ENCODE data around the gene NAV3.
A peak's percentile ranks its signal among the peaks of the same experiment; 100 is the strongest.
"Not testable (repeated sequence)": the region's sequence is repeated elsewhere in the genome, so short reads cannot be mapped to it uniquely, and the experiment has no call there.

The NAV3 gene

GRCh38 chr12:78198896-78199295 is 368.2 kb downstream of the NAV3 start:
- DNase-seq, result no peak

GRCh38 chr12:78199926-78200325 is 369.2 kb downstream of the NAV3 start:
- no peak for DNase-seq

GRCh38 chr12:78204926-78205325 is 374.2 kb downstream of the NAV3 start:
- peak; percentile 59 for DNase-seq

- DNase-seq, result peak; percentile 67
These were observed 377.4 kb downstream of the NAV3 start for GRCh38 chr12:78208092-78208491.

GRCh38 chr12:78209846-78210505 is 379.3 kb downstream of the NAV3 start:
- peak; percentile 37 for DNase-seq

- no peak for DNase-seq
These were observed 379.8 kb downstream of the NAV3 start for GRCh38 chr12:78210506-78210860.

GRCh38 chr12:78210894-78211302 is 380.2 kb downstream of the NAV3 start:
- DNase-seq, result peak; percentile 73

- DNase-seq, result no peak
These were observed 390.1 kb downstream of the NAV3 start for GRCh38 chr12:78220811-78221210.

GRCh38 chr12:78224154-78224553 is 393.5 kb downstream of the NAV3 start:
- DNase-seq, result no peak

GRCh38 chr12:78226763-78227162 is 396.1 kb downstream of the NAV3 start:
- DNase-seq, result no peak

- peak; percentile 37 for DNase-seq
These were observed 399.0 kb downstream of the NAV3 start for GRCh38 chr12:78229591-78230101.

GRCh38 chr12:78232756-78233155 is 402.1 kb downstream of the NAV3 start:
- no peak for DNase-seq

GRCh38 chr12:78236264-78236663 is 405.6 kb downstream of the NAV3 start:
- no peak for DNase-seq

GRCh38 chr12:78239544-78239943 is 408.9 kb downstream of the NAV3 start:
- no peak for DNase-seq

- DNase-seq, result no peak
These were observed 410.1 kb downstream of the NAV3 start for GRCh38 chr12:78240827-78241226.

- DNase-seq, result no peak
These were observed 410.8 kb downstream of the NAV3 start for GRCh38 chr12:78241446-78241845.

GRCh38 chr12:78244916-78245507 is 414.3 kb downstream of the NAV3 start:
- DNase-seq, result no peak

GRCh38 chr12:78248321-78248720 is 417.6 kb downstream of the NAV3 start:
- DNase-seq, result no peak

GRCh38 chr12:78249578-78249977 is 418.9 kb downstream of the NAV3 start:
- no peak for DNase-seq

GRCh38 chr12:78257662-78258061 is 427.0 kb downstream of the NAV3 start:
- DNase-seq, result not testable (repeated sequence)

- no peak for DNase-seq
These were observed 430.3 kb downstream of the NAV3 start for GRCh38 chr12:78260976-78261375.

- DNase-seq, result no peak
These were observed 431.2 kb downstream of the NAV3 start for GRCh38 chr12:78261901-78262300.

Data from fibroblast of skin of abdomen (primary cell).